22Rv1 (cell line): Measurements from ENCODE around the gene GMPS.
"Not testable (repeated sequence)": the region's sequence is repeated elsewhere in the genome, so short reads cannot be mapped to it uniquely, and the experiment has no call there.

Source experiments
- H3K27ac ChIP-seq: fragments of 450-650 bp; 2 replicates; pipeline ENCODE4 v1.5.1; 2017
- ZFX ChIP-seq: fragments of 450-650 bp; IDR thresholded peaks from 2 replicates; pipeline ENCODE4 v1.6.1; 2017; ENCODE audit warnings: antibody characterized with exemption, borderline replicate concordance
- TF ChIP-seq, protein P1 (sequence below): fragments of 450-650 bp; IDR thresholded peaks from 2 replicates; pipeline ENCODE4 v1.5.1; 2017; ENCODE audit warnings: mild to moderate bottlenecking

Gene GMPS

DNA sequence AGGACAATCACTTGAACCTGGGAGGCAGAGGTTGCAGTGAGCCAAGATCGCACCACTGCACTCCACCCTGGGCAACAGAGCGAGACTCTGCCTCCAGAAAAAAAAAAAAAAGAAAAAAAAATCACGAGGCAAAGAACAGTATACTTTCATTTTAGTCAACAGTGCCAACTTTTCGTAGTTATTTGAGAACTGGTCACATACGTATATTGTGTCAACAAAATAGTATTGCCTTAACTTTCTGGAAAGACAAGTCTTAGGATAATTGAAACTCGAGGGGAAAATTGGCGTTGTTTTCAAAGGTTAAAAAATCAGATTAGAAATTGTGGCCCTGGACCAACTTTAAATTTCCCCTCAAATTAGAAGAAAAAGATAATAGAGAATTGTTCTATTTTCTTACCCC, 13.8 kb downstream of the GMPS start:
- TF ChIP-seq, protein P1, sequence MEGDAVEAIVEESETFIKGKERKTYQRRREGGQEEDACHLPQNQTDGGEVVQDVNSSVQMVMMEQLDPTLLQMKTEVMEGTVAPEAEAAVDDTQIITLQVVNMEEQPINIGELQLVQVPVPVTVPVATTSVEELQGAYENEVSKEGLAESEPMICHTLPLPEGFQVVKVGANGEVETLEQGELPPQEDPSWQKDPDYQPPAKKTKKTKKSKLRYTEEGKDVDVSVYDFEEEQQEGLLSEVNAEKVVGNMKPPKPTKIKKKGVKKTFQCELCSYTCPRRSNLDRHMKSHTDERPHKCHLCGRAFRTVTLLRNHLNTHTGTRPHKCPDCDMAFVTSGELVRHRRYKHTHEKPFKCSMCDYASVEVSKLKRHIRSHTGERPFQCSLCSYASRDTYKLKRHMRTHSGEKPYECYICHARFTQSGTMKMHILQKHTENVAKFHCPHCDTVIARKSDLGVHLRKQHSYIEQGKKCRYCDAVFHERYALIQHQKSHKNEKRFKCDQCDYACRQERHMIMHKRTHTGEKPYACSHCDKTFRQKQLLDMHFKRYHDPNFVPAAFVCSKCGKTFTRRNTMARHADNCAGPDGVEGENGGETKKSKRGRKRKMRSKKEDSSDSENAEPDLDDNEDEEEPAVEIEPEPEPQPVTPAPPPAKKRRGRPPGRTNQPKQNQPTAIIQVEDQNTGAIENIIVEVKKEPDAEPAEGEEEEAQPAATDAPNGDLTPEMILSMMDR = no peak

DNA sequence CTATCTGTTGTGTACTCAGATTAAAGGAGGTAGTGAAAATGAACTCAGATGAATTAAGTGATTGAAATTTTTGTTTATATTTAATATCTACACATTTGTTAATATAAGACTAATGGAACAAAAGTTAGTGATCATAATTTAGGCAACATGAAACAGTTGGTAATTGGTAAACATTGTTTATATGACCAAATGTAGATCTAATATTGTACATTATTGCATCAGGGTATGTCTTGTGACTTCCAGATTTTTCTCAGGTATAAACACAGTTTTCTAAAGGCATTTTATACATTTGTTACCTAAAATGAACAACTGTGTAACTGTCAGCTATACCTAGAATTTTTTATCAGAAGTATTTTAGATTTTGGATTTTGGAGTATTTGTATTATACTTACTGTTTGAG, 14.8 kb downstream of the GMPS start:
- TF ChIP-seq, protein P1 = no peak
- no peak for TF ChIP-seq ZFX
- no peak overlapping the region for H3K27ac ChIP-seq

More for the DNA sequence above, 13.8 kb downstream of the GMPS start:
- no peak overlapping the region for H3K27ac ChIP-seq

DNA sequence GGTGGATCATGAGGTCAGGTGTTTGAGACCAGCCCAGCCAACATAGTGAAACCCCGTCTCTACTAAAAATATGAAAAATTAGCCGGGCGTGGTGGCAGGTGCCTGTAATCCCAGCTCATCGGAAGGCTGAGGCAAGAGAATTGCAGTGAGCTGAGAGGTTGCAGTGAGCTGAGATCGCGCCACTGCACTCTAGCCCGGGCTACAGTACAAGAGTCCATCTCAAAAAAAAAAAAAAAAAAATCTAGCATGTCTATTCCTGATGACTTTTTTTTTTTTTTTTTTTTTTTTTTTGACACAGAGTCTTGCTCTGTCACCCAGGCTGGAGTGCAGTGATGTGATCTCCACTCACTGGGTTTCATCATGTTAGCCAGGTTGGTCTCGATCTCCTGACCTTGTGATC, 15.9 kb downstream of the GMPS start:
- H3K27ac ChIP-seq = not testable (repeated sequence)

DNA sequence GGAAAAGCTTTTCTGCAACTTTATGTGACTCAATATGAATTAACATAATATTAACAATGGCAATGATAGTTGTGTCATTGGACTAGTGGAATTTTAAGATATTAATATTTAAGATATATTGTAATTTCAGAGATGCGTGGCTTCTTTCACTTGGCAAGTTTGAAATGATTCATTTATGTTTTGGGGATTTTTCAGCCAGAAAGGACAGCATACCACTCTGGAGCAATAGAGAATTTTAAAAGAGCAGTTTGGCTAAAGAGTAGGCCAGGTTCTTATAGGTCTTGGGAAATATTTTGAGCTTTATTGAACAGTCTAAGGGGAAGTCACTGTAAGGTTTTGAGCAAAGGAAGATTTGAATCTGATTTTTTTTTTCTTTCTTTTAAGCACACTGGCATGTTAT, 16.5 kb downstream of the GMPS start:
- no peak for TF ChIP-seq ZFX
- TF ChIP-seq, protein P1 = no peak
- no peak overlapping the region for H3K27ac ChIP-seq

DNA sequence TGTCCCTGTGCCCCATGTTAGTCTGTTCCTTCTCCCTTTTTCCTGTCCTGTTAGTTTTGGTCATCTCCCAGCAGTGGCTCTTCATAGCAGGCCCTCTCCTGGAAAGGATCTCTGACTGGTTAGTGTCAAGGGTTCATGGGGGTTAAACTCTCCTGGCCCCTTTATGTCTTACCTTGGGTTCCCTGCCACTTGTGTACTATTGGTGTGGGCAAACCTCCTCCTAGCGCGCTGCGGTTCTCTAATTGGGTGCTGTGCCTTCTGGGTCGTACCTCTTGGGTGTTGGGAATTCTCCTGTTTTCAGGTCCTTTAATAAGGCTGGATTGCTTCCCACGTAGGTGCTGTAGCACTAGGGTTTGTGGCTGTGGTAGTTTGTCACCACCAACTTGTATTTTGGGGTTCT, 18.8 kb downstream of the GMPS start:
- no peak overlapping the region for H3K27ac ChIP-seq
- no peak for TF ChIP-seq ZFX
- TF ChIP-seq, protein P1 = no peak

DNA sequence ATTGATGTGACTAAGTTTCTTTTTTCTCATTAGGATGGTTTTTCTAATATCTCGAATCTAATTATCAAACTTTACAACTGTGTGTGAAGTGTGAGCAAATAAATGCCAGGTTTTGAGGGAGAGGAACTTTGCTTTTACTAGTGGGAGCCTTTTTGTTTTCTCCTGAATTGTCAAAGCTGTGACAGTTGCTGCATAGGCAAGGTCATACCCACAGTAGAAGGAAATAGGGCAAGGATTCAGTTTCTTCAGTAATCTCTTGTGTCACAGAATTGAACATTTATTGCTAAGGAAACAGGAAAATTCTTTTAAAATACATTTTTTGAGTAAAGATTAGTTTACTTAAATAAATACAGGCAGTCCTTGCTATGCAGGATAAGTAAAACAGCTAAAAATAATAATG, 19.5 kb downstream of the GMPS start:
- peak overlapping the region; percentile 7; the same call in 1 of the 2 replicates for H3K27ac ChIP-seq
- TF ChIP-seq, protein P1 = no peak
- TF ChIP-seq ZFX = no peak

DNA sequence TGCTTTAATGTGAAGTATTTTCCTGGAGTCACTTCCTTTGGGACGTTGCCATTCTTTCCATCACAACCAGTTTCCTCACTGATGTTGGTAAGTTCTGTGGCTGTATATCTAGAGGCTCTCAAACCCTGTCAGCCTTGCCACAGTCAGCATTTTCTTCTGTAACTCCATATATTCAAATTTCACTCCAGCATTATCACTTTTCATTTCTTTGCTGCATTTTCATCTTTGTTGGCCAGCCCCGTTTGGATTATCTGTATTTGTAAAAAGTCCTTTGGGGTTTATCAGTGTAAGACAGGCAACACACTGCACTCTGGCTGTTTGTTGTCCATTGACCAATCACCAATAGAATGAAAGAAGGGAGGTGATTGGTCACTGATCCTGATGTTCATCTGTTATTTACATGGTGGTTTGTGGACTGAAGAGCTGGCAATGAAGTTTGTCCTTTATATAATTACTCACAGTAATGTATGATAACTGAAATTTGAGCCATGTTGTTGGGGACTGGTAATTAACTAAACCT, 20.3 kb downstream of the GMPS start:
- peak overlapping the region; percentile 7; the same call in 1 of the 2 replicates for H3K27ac ChIP-seq

DNA sequence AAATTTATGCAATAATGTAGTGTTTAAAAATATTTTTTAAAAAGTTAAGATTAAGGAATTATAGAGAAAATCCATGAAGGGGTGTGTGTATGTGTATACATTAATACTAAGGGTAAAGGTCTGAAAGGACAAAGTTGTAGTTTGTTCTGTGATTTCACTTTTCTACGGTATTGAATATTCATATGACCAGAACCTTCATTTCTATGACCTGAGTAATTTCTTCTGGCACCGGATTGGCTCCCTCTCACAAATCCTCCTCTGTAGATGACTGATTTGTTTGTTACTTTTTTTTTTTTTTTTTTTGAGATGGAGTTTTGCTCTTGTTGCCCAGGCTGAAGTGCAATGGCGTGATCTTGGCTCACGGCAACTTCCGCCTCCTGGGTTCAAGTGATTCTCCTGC, 20.9 kb downstream of the GMPS start:
- TF ChIP-seq, protein P1 = no peak
- TF ChIP-seq ZFX = no peak
- no peak overlapping the region for H3K27ac ChIP-seq

More for the DNA sequence above, 20.3 kb downstream of the GMPS start:
- TF ChIP-seq, protein P1 = no peak
- no peak for TF ChIP-seq ZFX
